Osteocyte (in vitro differentiated cells): ENCODE data around the gene EBF4. TPM values are rescaled to one million over a fixed set of nuclear protein-coding genes. Genes with fewer than 3 reads are reported as not detected.

Experiments used
- DNase-seq: peaks from one replicate; pipeline ENCODE4 v3.0.0; 2021; ENCODE audit warnings: mixed read lengths; ENCODE audit not compliant: unreplicated experiment; ENCODE audit errors: extremely low spot score
- H3K27ac Mint-ChIP-seq: one replicate; pipeline ENCODE4 v1.8.0; 2021; ENCODE audit warnings: mild to moderate bottlenecking, mixed read lengths; ENCODE audit not compliant: unreplicated experiment
- H3K27me3 Mint-ChIP-seq: one replicate; pipeline ENCODE4 v1.8.0; 2021; ENCODE audit warnings: mixed read lengths; ENCODE audit not compliant: unreplicated experiment
- H3K36me3 Mint-ChIP-seq: one replicate; pipeline ENCODE4 v1.8.0; 2021; ENCODE audit warnings: mixed read lengths; ENCODE audit not compliant: unreplicated experiment
- H3K4me1 Mint-ChIP-seq: one replicate; pipeline ENCODE4 v1.8.0; 2021; ENCODE audit warnings: mixed read lengths; ENCODE audit not compliant: unreplicated experiment
- H3K4me3 Mint-ChIP-seq: one replicate; pipeline ENCODE4 v1.8.0; 2021; ENCODE audit warnings: mild to moderate bottlenecking, moderate library complexity, mixed read lengths; ENCODE audit not compliant: unreplicated experiment
- H3K9me3 Mint-ChIP-seq: one replicate; pipeline ENCODE4 v1.8.0; 2021; ENCODE audit warnings: mixed read lengths; ENCODE audit not compliant: unreplicated experiment
- CTCF ChIP-seq: fragments of 200-600 bp; sonication (generic); IDR thresholded peaks from 2 replicates; pipeline ENCODE4 v1.5.0; 2021; ENCODE audit warnings: antibody characterized with exemption, mild to moderate bottlenecking, moderate library complexity
- total RNA-seq: library from RNA; stranded (reverse); gene quantifications from 2 replicates; pipeline ENCODE4 v1.2.1, GENCODE V29; 2021

Gene EBF4
- total RNA-seq, 1 donor from 2014 or later: 12.8 TPM

- Mint-ChIP-seq H3K4me1 (peaks cover 18% of the 10 kb centered on the region), H3K36me3 (peaks cover 26% of the 10 kb centered on the region), H3K4me3 (peak overlapping the region; percentile 94), H3K27ac (peak overlapping the region; percentile 76), H3K27me3 (peaks cover 9% of the 10 kb centered on the region), H3K9me3 (no peaks in the 10 kb centered on the region)
- DNase-seq: no peak
- no peak for TF ChIP-seq CTCF
Measured at GRCh38 chr20:2663364-2663886, 29.2 kb upstream of the EBF4 start.

GRCh38 chr20:2663887-2664719 is 28.5 kb upstream of the EBF4 start, which contains the start of gene IDH3B:
Gene IDH3B, minus strand, starts transcription at chr20:2664216. Its CDS starts 28 bp downstream, at chr20:2664188.
- H3K4me1 Mint-ChIP-seq: peaks cover 18% of the 10 kb centered on the region
- no peaks in the 10 kb centered on the region for H3K9me3 Mint-ChIP-seq
- peak within 1 kb of the TSS; percentile 98 for H3K27ac Mint-ChIP-seq
- peaks cover 14% of the 10 kb centered on the region for H3K27me3 Mint-ChIP-seq
- DNase-seq: peak; percentile 94
- H3K36me3 Mint-ChIP-seq: peaks cover 23% of the 10 kb centered on the region
- no peak for TF ChIP-seq CTCF
- H3K4me3 Mint-ChIP-seq: peak within 1 kb of the TSS; percentile 94

GRCh38 chr20:2671977-2672376 is 20.6 kb upstream of the EBF4 start:
- Mint-ChIP-seq H3K27ac (no peak overlapping the region), H3K4me3 (no peak overlapping the region), H3K27me3 (peaks cover 33% of the 10 kb centered on the region), H3K36me3 (no peaks in the 10 kb centered on the region), H3K9me3 (no peaks in the 10 kb centered on the region), H3K4me1 (no peaks in the 10 kb centered on the region)
- TF ChIP-seq CTCF: no peak
- no peak for DNase-seq

- Mint-ChIP-seq H3K27me3 (peaks cover 34% of the 10 kb centered on the region), H3K27ac (no peak overlapping the region), H3K4me3 (no peak overlapping the region), H3K9me3 (no peaks in the 10 kb centered on the region), H3K4me1 (no peaks in the 10 kb centered on the region), H3K36me3 (no peaks in the 10 kb centered on the region)
- DNase-seq: no peak
- no peak for TF ChIP-seq CTCF
Measured at GRCh38 chr20:2672446-2672845, 20.1 kb upstream of the EBF4 start.

GRCh38 chr20:2673453-2673852 is 19.1 kb upstream of the EBF4 start:
- Mint-ChIP-seq H3K4me1 (no peaks in the 10 kb centered on the region), H3K27me3 (peaks cover 33% of the 10 kb centered on the region), H3K9me3 (no peaks in the 10 kb centered on the region), H3K4me3 (no peak overlapping the region), H3K27ac (no peak overlapping the region), H3K36me3 (no peaks in the 10 kb centered on the region)
- TF ChIP-seq CTCF: no peak
- no peak for DNase-seq
